Loucy (cell line): ENCODE results near the gene PTH2R.
"Not testable (repeated sequence)": the region's sequence is repeated elsewhere in the genome, so short reads cannot be mapped to it uniquely, and the experiment has no call there.

Experiments used
- H2AFZ ChIP-seq: fragments of 200-600 bp; sonication (generic); 2 replicates; pipeline ENCODE4 v1.6.0; 2016; ENCODE audit warnings: antibody characterized with exemption, mild to moderate bottlenecking, low read length, moderate library complexity
- H3F3A ChIP-seq: fragments of 200-600 bp; 2 replicates; pipeline ENCODE4 v1.6.0; 2016; ENCODE audit warnings: antibody characterized with exemption, low read depth, mild to moderate bottlenecking
- H3K27me3 ChIP-seq: fragments of 200-600 bp; sonication (generic); 2 replicates; pipeline ENCODE4 v1.6.1; 2014; ENCODE audit warnings: low read length, mild to moderate bottlenecking; ENCODE audit not compliant: insufficient read depth, poor library complexity, severe bottlenecking
- H3K36me3 ChIP-seq: fragments of 200-600 bp; sonication (generic); 2 replicates; pipeline ENCODE4 v1.6.1; 2016; ENCODE audit warnings: low read length; ENCODE audit not compliant: insufficient read depth
- H3K4me1 ChIP-seq: fragments of 200-600 bp; sonication (generic); 2 replicates; pipeline ENCODE4 v1.5.1; 2014; ENCODE audit warnings: low read length, mild to moderate bottlenecking; ENCODE audit not compliant: insufficient read depth, poor library complexity, severe bottlenecking
- H3K4me2 ChIP-seq: fragments of 200-600 bp; sonication (generic); 2 replicates; pipeline ENCODE4 v1.6.0; 2014; ENCODE audit warnings: antibody characterized with exemption, low read length, low read depth, mild to moderate bottlenecking; ENCODE audit not compliant: poor library complexity, severe bottlenecking
- H3K4me3 ChIP-seq: fragments of 200-600 bp; sonication (generic); 2 replicates; pipeline ENCODE4 v1.5.1; 2014; ENCODE audit warnings: low read length, mild to moderate bottlenecking, mixed read lengths; ENCODE audit not compliant: poor library complexity, severe bottlenecking
- H3K79me2 ChIP-seq: fragments of 200-600 bp; sonication (generic); 2 replicates; pipeline ENCODE4 v1.6.1; 2014; ENCODE audit warnings: low read length; ENCODE audit not compliant: insufficient read depth
- H3K9ac ChIP-seq: fragments of 200-600 bp; sonication (generic); 2 replicates; pipeline ENCODE4 v1.6.0; 2014; ENCODE audit warnings: mild to moderate bottlenecking, low read depth, low read length, moderate library complexity; ENCODE audit not compliant: poor library complexity, severe bottlenecking
- H3K9me2 ChIP-seq: fragments of 200-600 bp; sonication (generic); replicated peaks from 2 replicates; pipeline ENCODE4 v1.6.1; 2016; ENCODE audit warnings: low read depth, low read length, mixed read lengths
- H3K9me3 ChIP-seq: fragments of 200-600 bp; sonication (generic); 2 replicates; pipeline ENCODE4 v1.6.1; 2014; ENCODE audit warnings: mild to moderate bottlenecking, antibody characterized with exemption, low read length, low read depth; ENCODE audit not compliant: insufficient read depth
- H4K20me1 ChIP-seq: fragments of 200-600 bp; sonication (generic); 2 replicates; pipeline ENCODE4 v1.6.0; 2014; ENCODE audit warnings: antibody characterized with exemption, low read length, mild to moderate bottlenecking; ENCODE audit not compliant: insufficient read depth, poor library complexity, severe bottlenecking
- EZH2phosphoT487 ChIP-seq: fragments of 200-600 bp; IDR thresholded peaks from 2 replicates; pipeline ENCODE4 v1.6.1; 2018; ENCODE audit warnings: antibody characterized with exemption, mild to moderate bottlenecking, moderate library complexity, borderline replicate concordance
- TF ChIP-seq, protein P1 (sequence below): fragments of 200-600 bp; sonication (generic); conservative IDR thresholded peaks from 2 replicates; pipeline ENCODE4 v1.5.1; 2014; ENCODE audit warnings: mild to moderate bottlenecking, antibody characterized with exemption, low read length

The PTH2R gene

DNA sequence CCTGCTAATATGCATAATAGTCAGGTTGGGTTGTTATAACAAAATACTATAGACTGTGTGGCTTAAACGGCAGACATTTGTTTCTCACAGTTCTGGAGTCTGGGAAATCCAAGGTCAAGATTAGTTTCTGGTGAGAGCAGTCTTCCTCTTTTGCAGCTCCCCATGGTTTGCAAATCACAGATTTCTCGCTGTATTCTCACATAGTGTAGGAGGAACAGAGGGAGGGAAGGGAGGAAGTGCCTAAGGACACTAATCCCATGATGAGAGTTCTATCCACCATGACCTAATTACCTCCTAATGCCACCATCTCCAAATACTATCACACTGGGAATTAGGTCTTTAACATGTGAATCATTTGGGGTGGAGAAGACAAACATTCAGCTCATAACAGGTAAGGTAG is 20.1 kb upstream of the PTH2R start:
- TF ChIP-seq EZH2phosphoT487, result no peak
- TF ChIP-seq, protein P1, sequence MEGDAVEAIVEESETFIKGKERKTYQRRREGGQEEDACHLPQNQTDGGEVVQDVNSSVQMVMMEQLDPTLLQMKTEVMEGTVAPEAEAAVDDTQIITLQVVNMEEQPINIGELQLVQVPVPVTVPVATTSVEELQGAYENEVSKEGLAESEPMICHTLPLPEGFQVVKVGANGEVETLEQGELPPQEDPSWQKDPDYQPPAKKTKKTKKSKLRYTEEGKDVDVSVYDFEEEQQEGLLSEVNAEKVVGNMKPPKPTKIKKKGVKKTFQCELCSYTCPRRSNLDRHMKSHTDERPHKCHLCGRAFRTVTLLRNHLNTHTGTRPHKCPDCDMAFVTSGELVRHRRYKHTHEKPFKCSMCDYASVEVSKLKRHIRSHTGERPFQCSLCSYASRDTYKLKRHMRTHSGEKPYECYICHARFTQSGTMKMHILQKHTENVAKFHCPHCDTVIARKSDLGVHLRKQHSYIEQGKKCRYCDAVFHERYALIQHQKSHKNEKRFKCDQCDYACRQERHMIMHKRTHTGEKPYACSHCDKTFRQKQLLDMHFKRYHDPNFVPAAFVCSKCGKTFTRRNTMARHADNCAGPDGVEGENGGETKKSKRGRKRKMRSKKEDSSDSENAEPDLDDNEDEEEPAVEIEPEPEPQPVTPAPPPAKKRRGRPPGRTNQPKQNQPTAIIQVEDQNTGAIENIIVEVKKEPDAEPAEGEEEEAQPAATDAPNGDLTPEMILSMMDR, result no peak
- H3K4me1 ChIP-seq, result no peaks in the 10 kb centered on the region
- H3K9ac ChIP-seq, result no peak overlapping the region
- no peaks in the 10 kb centered on the region for H3K27me3 ChIP-seq
- no peak overlapping the region for H3K4me2 ChIP-seq
- H4K20me1 ChIP-seq, result no peaks in the 10 kb centered on the region
- H3K36me3 ChIP-seq, result no peaks in the 10 kb centered on the region
- no peaks in the 10 kb centered on the region for H3F3A ChIP-seq
- no peak overlapping the region for H3K4me3 ChIP-seq
- no peaks in the 10 kb centered on the region for H3K9me3 ChIP-seq
- H2AFZ ChIP-seq, result no peak overlapping the region
- H3K79me2 ChIP-seq, result no peaks in the 10 kb centered on the region
- no peaks in the 10 kb centered on the region for H3K9me2 ChIP-seq

DNA sequence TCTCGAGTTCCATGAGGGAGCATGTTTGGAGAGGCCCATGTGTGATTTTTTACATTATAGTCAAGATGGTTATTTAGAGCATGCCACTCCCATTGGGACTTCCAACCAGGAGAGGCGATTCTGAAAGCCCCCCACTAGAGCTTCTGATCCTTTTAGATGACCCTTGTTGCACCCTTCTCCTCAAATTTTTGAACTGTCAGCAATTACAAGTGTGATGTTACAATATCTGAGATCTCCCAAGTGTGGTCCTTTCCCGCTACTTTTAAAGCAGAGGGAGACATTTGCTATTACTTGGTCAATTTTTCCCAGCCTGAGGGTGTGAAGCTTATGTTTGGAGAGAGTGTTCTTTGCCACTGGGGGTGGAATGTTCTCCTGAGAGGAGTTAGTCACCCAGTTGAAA is 16.7 kb upstream of the PTH2R start:
- no peaks in the 10 kb centered on the region for H3K79me2 ChIP-seq
- no peak overlapping the region for H3K4me2 ChIP-seq
- H3K9me2 ChIP-seq, result no peaks in the 10 kb centered on the region
- H3K4me1 ChIP-seq, result no peaks in the 10 kb centered on the region
- TF ChIP-seq EZH2phosphoT487, result no peak
- TF ChIP-seq, protein P1, result no peak
- no peak overlapping the region for H3K9ac ChIP-seq
- H3K36me3 ChIP-seq, result no peaks in the 10 kb centered on the region
- H4K20me1 ChIP-seq, result no peaks in the 10 kb centered on the region
- H3F3A ChIP-seq, result no peaks in the 10 kb centered on the region
- H3K9me3 ChIP-seq, result no peaks in the 10 kb centered on the region
- no peak overlapping the region for H2AFZ ChIP-seq
- H3K4me3 ChIP-seq, result no peak overlapping the region
- H3K27me3 ChIP-seq, result no peaks in the 10 kb centered on the region

DNA sequence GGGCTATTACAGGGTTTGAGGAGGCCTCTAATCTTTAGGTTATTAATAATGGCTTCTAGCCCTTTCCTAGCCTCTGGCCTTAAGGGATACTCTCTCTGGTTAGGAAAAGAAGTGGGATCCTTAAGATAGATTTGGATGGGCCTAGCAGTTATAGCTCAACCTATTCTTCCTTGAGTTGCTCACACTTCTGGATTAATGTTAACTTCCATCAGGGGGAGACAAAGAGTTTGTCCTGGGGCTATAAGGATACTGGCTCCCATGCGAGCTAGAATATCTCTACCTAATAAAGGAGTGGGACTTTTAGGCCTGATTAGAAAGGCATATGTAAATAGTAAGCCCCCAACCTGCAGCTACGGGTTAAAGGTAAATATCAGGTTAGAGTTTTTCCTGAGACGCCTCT is 14.3 kb upstream of the PTH2R start:
- TF ChIP-seq, protein P1, result peak; percentile 61
- TF ChIP-seq EZH2phosphoT487, result no peak

DNA sequence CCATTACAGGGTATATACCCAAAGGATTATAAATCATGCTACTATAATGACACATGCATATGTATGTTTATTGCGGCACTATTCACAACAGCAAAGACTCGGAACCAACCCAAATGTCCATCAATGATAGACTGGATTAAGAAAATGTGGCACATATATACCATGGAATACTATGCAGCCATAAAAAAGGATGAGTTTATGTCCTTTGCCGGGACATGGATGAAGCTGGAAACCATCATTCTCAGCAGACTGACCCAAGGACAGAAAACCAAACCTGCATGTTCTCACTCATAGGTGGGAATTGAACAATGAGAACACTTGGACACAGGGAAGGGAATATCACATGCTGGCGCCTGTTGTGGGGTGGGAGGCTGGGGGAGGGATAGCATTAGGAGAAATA is 9.8 kb upstream of the PTH2R start:
- H3K4me2 ChIP-seq, H3K36me3 ChIP-seq, H2AFZ ChIP-seq, H3K9me3 ChIP-seq, H3K9ac ChIP-seq, H4K20me1 ChIP-seq, H3K4me3 ChIP-seq, H3K9me2 ChIP-seq, H3F3A ChIP-seq, H3K79me2 ChIP-seq, H3K4me1 ChIP-seq, H3K27me3 ChIP-seq: not testable (repeated sequence)

More for the DNA sequence above, 14.3 kb upstream of the PTH2R start:
- H3K9me3 ChIP-seq, result no peaks in the 10 kb centered on the region
- H4K20me1 ChIP-seq, result no peaks in the 10 kb centered on the region
- H3K27me3 ChIP-seq, result no peaks in the 10 kb centered on the region
- no peaks in the 10 kb centered on the region for H3K9me2 ChIP-seq
- H3K4me1 ChIP-seq, result no peaks in the 10 kb centered on the region
- H2AFZ ChIP-seq, result no peak overlapping the region
- no peaks in the 10 kb centered on the region for H3K36me3 ChIP-seq
- H3K4me2 ChIP-seq, result no peak overlapping the region
- H3K9ac ChIP-seq, result no peak overlapping the region
- H3K79me2 ChIP-seq, result no peaks in the 10 kb centered on the region
- H3K4me3 ChIP-seq, result no peak overlapping the region
- H3F3A ChIP-seq, result no peaks in the 10 kb centered on the region
